ENCODE results near the gene C2orf69. TPM values are rescaled to one million over a fixed set of nuclear protein-coding genes. Genes with fewer than 3 reads are reported as not detected.

The C2orf69 gene
- total RNA-seq, 1 experiment from 2014 or later: 22.0 TPM

DNA sequence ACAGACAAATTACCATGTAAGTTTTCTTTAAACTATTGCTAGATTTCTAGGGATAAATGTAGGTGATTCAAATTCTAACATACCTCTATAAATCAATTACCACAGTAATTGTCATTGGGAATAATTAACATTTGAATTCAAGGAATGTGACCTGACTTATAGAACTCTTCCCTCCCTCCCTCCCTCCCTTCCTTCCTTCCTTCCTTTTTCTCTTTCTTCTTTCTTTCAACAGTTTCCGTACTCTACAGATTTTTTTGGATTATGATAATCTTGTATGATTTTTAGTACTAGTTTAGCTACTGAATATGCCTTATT, 41.9 kb upstream of the C2orf69 start:
- no peaks in the 10 kb centered on the region for H3K27me3 ChIP-seq (ENCODE audit: insufficient read depth, low read length)
- no peak overlapping the region for H2AFZ ChIP-seq (ENCODE audit: low read length)
- H4K20me1 ChIP-seq (ENCODE audit: control insufficient read depth, insufficient read depth, insufficient read length): no peaks in the 10 kb centered on the region
- peaks cover 5 to 6% of the 10 kb centered on the region in 2 experiments for H3K9me3 Mint-ChIP-seq
- no peak overlapping the region for H3K4ac ChIP-seq (ENCODE audit: low read depth, low read length)
- H2AK5ac ChIP-seq (ENCODE audit: insufficient read length, low read length): no peak overlapping the region
- no peak overlapping the region for H4K5ac ChIP-seq (ENCODE audit: insufficient read length, low read depth, low read length)
- H2BK15ac ChIP-seq (ENCODE audit: low read depth, low read length): no peak overlapping the region
- no peaks in the 10 kb centered on the region for H3K79me1 ChIP-seq (ENCODE audit: insufficient read depth, low read depth, low read length, poor library complexity, severe bottlenecking)
- H4K8ac ChIP-seq (replicated peaks; ENCODE audit: insufficient read length, low read depth, low read length): no peak overlapping the region
- no peak overlapping the region for H2BK120ac ChIP-seq (ENCODE audit: low read depth, low read length, poor library complexity, severe bottlenecking)
- peak overlapping the region; percentile 41 for H3K4me2 ChIP-seq (ENCODE audit: insufficient read depth, insufficient read length, low read length)
- no peak overlapping the region for H3K18ac ChIP-seq (ENCODE audit: insufficient read length, low read depth, low read length)
- no peak overlapping the region for H3K9ac ChIP-seq (ENCODE audit: extremely low read depth, insufficient read length, low read length)
- H3K14ac ChIP-seq (ENCODE audit: insufficient read depth, low read length): no peak overlapping the region
- H3K56ac ChIP-seq (ENCODE audit: insufficient read length, low read depth, low read length): no peak overlapping the region
- H3K23me2 ChIP-seq (ENCODE audit: insufficient read length, low read depth, low read length, poor library complexity, severe bottlenecking): no peaks in the 10 kb centered on the region
- no peaks in the 10 kb centered on the region for H3K27me3 Mint-ChIP-seq (ENCODE audit: low read depth)
- no peak overlapping the region for H2BK12ac ChIP-seq (ENCODE audit: insufficient read length, low read depth, low read length)
- H3K36me3 Mint-ChIP-seq (ENCODE audit: insufficient read depth in 1 of 3, low read depth in 3 of 3): peaks cover 5 to 8% (median 7%) of the 10 kb centered on the region in 3 experiments
- peak overlapping the region; percentile 96 to 99 (median 99) for H3K27ac Mint-ChIP-seq
- H2BK20ac ChIP-seq (ENCODE audit: low read depth, low read length, poor library complexity, severe bottlenecking): no peak overlapping the region
- WGBS (ENCODE audit: extremely low coverage, insufficient read length, low lambda C conversion rate): no CpG with 5 or more reads among the region's 1 CpG
- no peaks in the 10 kb centered on the region for H3K79me2 ChIP-seq (ENCODE audit: insufficient read depth, low read length)
- H3T11ph ChIP-seq (ENCODE audit: low read length): no peak overlapping the region
- H3K4me3 Mint-ChIP-seq: peak overlapping the region; percentile 39 to 62
- H3K4me1 ChIP-seq (ENCODE audit: insufficient read depth, low read length): peaks cover 8% of the 10 kb centered on the region; the same call in 1 of the 2 replicates
- no peak for TF ChIP-seq CTCF (conservative IDR thresholded peaks at IDR 0.05)
- no peak overlapping the region for H2BK5ac ChIP-seq (ENCODE audit: insufficient read length, low read length)
- H3K4me1 Mint-ChIP-seq: peaks cover 40 to 44% of the 10 kb centered on the region in 2 experiments
- DNase-seq: no peak
- H3K27ac ChIP-seq (ENCODE audit: insufficient read length, low read depth, low read length): peak overlapping the region; percentile 94
- no peak overlapping the region for H3K23ac ChIP-seq (ENCODE audit: insufficient read length, low read depth, low read length)
- no peak overlapping the region for H4K91ac ChIP-seq (ENCODE audit: insufficient read length, low read depth, low read length)
- H3K9me3 ChIP-seq (ENCODE audit: control insufficient read depth, low read depth, low read length): no peaks in the 10 kb centered on the region

All from H9 (cell line).